CD4-positive, alpha-beta T cell treated with Interleukin-17A for 4 hours (primary cell): Measurements from ENCODE around the gene FAM221B.

Source experiments
- DNase-seq: peaks from one replicate; pipeline ENCODE4 v3.0.0-alpha.2; 2020; ENCODE audit warnings: mixed read lengths

The FAM221B gene

GRCh38 chr9:35845824-35846771, 17.6 kb upstream of the FAM221B start:
- DNase-seq = no peak

- peak; percentile 67 for DNase-seq
Observed at GRCh38 chr9:35844628-35845270, 16.2 kb upstream of the FAM221B start.

GRCh38 chr9:35842795-35843194, 14.3 kb upstream of the FAM221B start:
- DNase-seq = no peak

- DNase-seq = no peak
Observed at GRCh38 chr9:35842020-35842745, 13.7 kb upstream of the FAM221B start.

GRCh38 chr9:35841645-35841900, 13.0 kb upstream of the FAM221B start:
- DNase-seq = no peak

- no peak for DNase-seq
Observed at GRCh38 chr9:35840881-35841644, 12.5 kb upstream of the FAM221B start.

- no peak for DNase-seq
Observed at GRCh38 chr9:35839926-35840325, 11.4 kb upstream of the FAM221B start.

GRCh38 chr9:35836595-35836994, 8.1 kb upstream of the FAM221B start:
- DNase-seq = no peak

GRCh38 chr9:35835766-35836165, 7.2 kb upstream of the FAM221B start:
- no peak for DNase-seq

GRCh38 chr9:35835216-35835632, 6.7 kb upstream of the FAM221B start:
- peak; percentile 20 for DNase-seq

- no peak for DNase-seq
Observed at GRCh38 chr9:35834260-35835215, 6.0 kb upstream of the FAM221B start.

GRCh38 chr9:35832814-35833213, 4.3 kb upstream of the FAM221B start:
- no peak for DNase-seq

GRCh38 chr9:35831040-35831439, 2.5 kb upstream of the FAM221B start:
- no peak for DNase-seq

GRCh38 chr9:35829764-35830096, 1.2 kb upstream of the FAM221B start:
- DNase-seq = no peak

- DNase-seq = peak; percentile 99
Observed at GRCh38 chr9:35829084-35829763, 692 bp upstream of the FAM221B start, which contains the start of gene TMEM8B. Gene TMEM8B, plus strand, starts transcription at chr9:35829228. Its CDS starts 220 bp downstream, at chr9:35829448.

- no peak for DNase-seq
Observed at GRCh38 chr9:35827486-35827885, 1.0 kb downstream of the FAM221B start.

- DNase-seq = peak; percentile 43
Observed at GRCh38 chr9:35826071-35826701, 2.3 kb downstream of the FAM221B start.

GRCh38 chr9:35822926-35823325, 5.6 kb downstream of the FAM221B start:
- no peak for DNase-seq

- no peak for DNase-seq
Observed at GRCh38 chr9:35820076-35820475, 8.5 kb downstream of the FAM221B start.

- DNase-seq = no peak
Observed at GRCh38 chr9:35818341-35818740, 10.2 kb downstream of the FAM221B start.

GRCh38 chr9:35816708-35817107, 11.8 kb downstream of the FAM221B start:
- no peak for DNase-seq
